GM21619 (cell line): Measurements from ENCODE around the gene MARCHF10.

Experiments used
- ATAC-seq: cut with Tn5 transposase; IDR thresholded peaks from one replicate; pipeline ENCODE4 v1.9.1; 2021; ENCODE audit not compliant: unreplicated experiment

The MARCHF10 gene

GRCh38 chr17:62681061-62681938 is 126.8 kb downstream of the MARCHF10 start:
- no peak for ATAC-seq

GRCh38 chr17:62680541-62681052 is 127.5 kb downstream of the MARCHF10 start:
- no peak for ATAC-seq

GRCh38 chr17:62679866-62680377 is 128.2 kb downstream of the MARCHF10 start:
- ATAC-seq, result no peak

- no peak for ATAC-seq
Observed at GRCh38 chr17:62678214-62678919, 129.7 kb downstream of the MARCHF10 start.

- no peak for ATAC-seq
Observed at GRCh38 chr17:62676952-62677596, 131.0 kb downstream of the MARCHF10 start.

GRCh38 chr17:62676231-62676943 is 131.7 kb downstream of the MARCHF10 start:
- no peak for ATAC-seq

- ATAC-seq, result no peak
Observed at GRCh38 chr17:62675701-62676100, 132.4 kb downstream of the MARCHF10 start.

GRCh38 chr17:62675260-62675659 is 132.9 kb downstream of the MARCHF10 start:
- ATAC-seq, result no peak

GRCh38 chr17:62674841-62675240 is 133.3 kb downstream of the MARCHF10 start:
- no peak for ATAC-seq

- no peak for ATAC-seq
Observed at GRCh38 chr17:62674363-62674739, 133.8 kb downstream of the MARCHF10 start.

- ATAC-seq, result no peak
Observed at GRCh38 chr17:62673614-62674362, 134.3 kb downstream of the MARCHF10 start.

GRCh38 chr17:62672957-62673356 is 135.2 kb downstream of the MARCHF10 start:
- no peak for ATAC-seq

- ATAC-seq, result no peak
Observed at GRCh38 chr17:62671553-62671952, 136.6 kb downstream of the MARCHF10 start.

GRCh38 chr17:62670202-62670821 is 137.8 kb downstream of the MARCHF10 start:
- ATAC-seq, result no peak

- no peak for ATAC-seq
Observed at GRCh38 chr17:62668091-62668804, 139.9 kb downstream of the MARCHF10 start.

GRCh38 chr17:62666801-62667591 is 141.1 kb downstream of the MARCHF10 start:
- ATAC-seq, result no peak

GRCh38 chr17:62666061-62666800 is 141.9 kb downstream of the MARCHF10 start:
- ATAC-seq, result no peak
